GM12875 (cell line): ENCODE results near the gene CAPN2.

Source experiments
- H3K4me3 ChIP-seq: one replicate; pipeline ENCODE4 v1.5.1; 2011; ENCODE audit warnings: low read depth, low read length, control low read depth
- CTCF ChIP-seq: IDR thresholded peaks from 2 replicates; pipeline ENCODE4 v1.5.1; 2011; ENCODE audit warnings: low read depth, mild to moderate bottlenecking, control low read depth, inconsistent platforms, low read length, moderate library complexity, borderline replicate concordance; ENCODE audit not compliant: insufficient read depth

CAPN2 gene

GRCh38 chr1:223756806-223757700, 44.7 kb downstream of the CAPN2 start:
- H3K4me3 ChIP-seq, result no peak overlapping the region
- TF ChIP-seq CTCF, result no peak

GRCh38 chr1:223758734-223759133, 46.4 kb downstream of the CAPN2 start:
- no peak overlapping the region for H3K4me3 ChIP-seq
- no peak for TF ChIP-seq CTCF

- H3K4me3 ChIP-seq, result no peak overlapping the region
- no peak for TF ChIP-seq CTCF
Observed at GRCh38 chr1:223759273-223759672, 46.9 kb downstream of the CAPN2 start.

GRCh38 chr1:223760833-223761232, 48.5 kb downstream of the CAPN2 start:
- no peak overlapping the region for H3K4me3 ChIP-seq
- no peak for TF ChIP-seq CTCF

- no peak for TF ChIP-seq CTCF
- no peak overlapping the region for H3K4me3 ChIP-seq
Observed at GRCh38 chr1:223761411-223761810, 49.1 kb downstream of the CAPN2 start.

GRCh38 chr1:223763251-223763650, 50.9 kb downstream of the CAPN2 start:
- TF ChIP-seq CTCF, result no peak
- H3K4me3 ChIP-seq, result no peak overlapping the region

- H3K4me3 ChIP-seq, result no peak overlapping the region
- no peak for TF ChIP-seq CTCF
Observed at GRCh38 chr1:223763881-223764280, 51.5 kb downstream of the CAPN2 start.
